Measurements from ENCODE around the gene ZNF414.

DNA sequence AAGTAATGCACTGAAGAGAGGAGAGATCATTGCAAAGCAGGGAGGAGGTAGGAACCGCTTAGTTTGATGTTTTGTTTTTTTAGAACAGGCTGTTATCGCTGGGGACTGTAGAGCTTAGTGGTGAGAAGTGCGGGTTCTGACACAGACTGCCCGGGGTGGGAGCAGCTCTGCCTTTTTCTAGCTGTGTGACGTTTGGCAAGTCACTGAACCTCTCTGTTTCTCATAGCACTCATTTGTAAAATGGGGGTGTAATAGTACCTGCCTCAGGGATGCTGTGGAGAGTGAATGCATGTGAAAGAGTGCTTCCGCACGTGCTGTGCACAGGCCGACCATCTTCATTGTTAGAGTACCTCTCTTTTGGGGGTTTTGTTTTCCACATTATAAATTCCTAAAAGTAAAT is 30.8 kb downstream of the ZNF414 start:
- TF ChIP-seq POLR2A (IDR thresholded peaks at IDR 0.05; ENCODE audit: low read depth, low read length), result no peak
- TF ChIP-seq, protein P1, sequence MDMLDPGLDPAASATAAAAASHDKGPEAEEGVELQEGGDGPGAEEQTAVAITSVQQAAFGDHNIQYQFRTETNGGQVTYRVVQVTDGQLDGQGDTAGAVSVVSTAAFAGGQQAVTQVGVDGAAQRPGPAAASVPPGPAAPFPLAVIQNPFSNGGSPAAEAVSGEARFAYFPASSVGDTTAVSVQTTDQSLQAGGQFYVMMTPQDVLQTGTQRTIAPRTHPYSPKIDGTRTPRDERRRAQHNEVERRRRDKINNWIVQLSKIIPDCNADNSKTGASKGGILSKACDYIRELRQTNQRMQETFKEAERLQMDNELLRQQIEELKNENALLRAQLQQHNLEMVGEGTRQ (IDR thresholded peaks at IDR 0.05; ENCODE audit: borderline replicate concordance, low read depth, low read length), result no peak
- TF ChIP-seq, protein P2, sequence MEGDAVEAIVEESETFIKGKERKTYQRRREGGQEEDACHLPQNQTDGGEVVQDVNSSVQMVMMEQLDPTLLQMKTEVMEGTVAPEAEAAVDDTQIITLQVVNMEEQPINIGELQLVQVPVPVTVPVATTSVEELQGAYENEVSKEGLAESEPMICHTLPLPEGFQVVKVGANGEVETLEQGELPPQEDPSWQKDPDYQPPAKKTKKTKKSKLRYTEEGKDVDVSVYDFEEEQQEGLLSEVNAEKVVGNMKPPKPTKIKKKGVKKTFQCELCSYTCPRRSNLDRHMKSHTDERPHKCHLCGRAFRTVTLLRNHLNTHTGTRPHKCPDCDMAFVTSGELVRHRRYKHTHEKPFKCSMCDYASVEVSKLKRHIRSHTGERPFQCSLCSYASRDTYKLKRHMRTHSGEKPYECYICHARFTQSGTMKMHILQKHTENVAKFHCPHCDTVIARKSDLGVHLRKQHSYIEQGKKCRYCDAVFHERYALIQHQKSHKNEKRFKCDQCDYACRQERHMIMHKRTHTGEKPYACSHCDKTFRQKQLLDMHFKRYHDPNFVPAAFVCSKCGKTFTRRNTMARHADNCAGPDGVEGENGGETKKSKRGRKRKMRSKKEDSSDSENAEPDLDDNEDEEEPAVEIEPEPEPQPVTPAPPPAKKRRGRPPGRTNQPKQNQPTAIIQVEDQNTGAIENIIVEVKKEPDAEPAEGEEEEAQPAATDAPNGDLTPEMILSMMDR (IDR thresholded peaks at IDR 0.05 in 2 of 3, conservative IDR thresholded peaks at IDR 0.05 in 1 of 3; ENCODE audit: control insufficient read depth in 2 of 3, extremely low read depth in 1 of 3, insufficient read depth in 1 of 3, low read depth in 3 of 3, low read length in 3 of 3), result no peak
- TF ChIP-seq, protein P3, sequence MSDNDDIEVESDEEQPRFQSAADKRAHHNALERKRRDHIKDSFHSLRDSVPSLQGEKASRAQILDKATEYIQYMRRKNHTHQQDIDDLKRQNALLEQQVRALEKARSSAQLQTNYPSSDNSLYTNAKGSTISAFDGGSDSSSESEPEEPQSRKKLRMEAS (IDR thresholded peaks at IDR 0.05; ENCODE audit: low read depth, low read length), result no peak
- TF ChIP-seq NRF1 (conservative IDR thresholded peaks at IDR 0.05; ENCODE audit: low read depth, low read length), result no peak
- no peak for TF ChIP-seq TAF1 (IDR thresholded peaks at IDR 0.05; ENCODE audit: borderline replicate concordance, low read depth, low read length)
- no peak for TF ChIP-seq ZNF274 (IDR thresholded peaks at IDR 0.05; ENCODE audit: insufficient read depth, insufficient read length)

Data from GM12878 (cell line).